Measurements from ENCODE around the gene MPPED1. TPM values are rescaled to one million over a fixed set of nuclear protein-coding genes. Genes with fewer than 3 reads are reported as not detected.

MPPED1 gene
- total and polyA plus RNA-seq, 2 of the 13 experiments (the other 11 are each of a cell fraction or from before 2014, with no cell fraction given): 0.77 TPM; not detected in 1

DNA sequence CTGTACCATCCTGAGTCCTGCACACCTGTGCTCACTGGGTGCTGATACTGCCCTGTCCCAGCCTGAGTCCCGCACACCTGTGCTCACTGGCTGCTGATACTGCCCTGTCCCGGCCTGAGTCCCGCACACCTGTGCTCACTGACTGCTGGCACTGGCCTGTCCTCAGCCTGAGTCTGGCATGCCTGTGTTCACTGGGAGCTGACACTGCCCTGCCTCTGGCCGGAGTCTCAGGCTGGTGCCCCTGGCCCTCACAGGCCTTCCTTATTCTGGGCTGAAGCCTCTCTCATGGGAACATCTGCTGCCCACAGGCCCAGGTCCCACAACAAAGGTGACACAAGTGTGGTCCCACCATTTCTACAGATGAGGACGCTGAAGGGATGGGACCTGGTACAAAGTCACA is 115.1 kb downstream of the MPPED1 start (continued):
- TF ChIP-seq ADNP (CRISPR knock-in tag; IDR thresholded peaks at IDR 0.05) (no peak), PRDM4 (CRISPR knock-in tag; IDR thresholded peaks at IDR 0.05; ENCODE audit: borderline replicate concordance) (no peak)

- Histone ChIP-seq H3K4me3 (replicated peaks in 1 of 3; ENCODE audit: insufficient read depth in 1 of 3, low read depth in 2 of 3, low read length in 3 of 3) (no peak overlapping the region), H3K79me2 (ENCODE audit: insufficient read depth, low read length) (no peaks in the 10 kb centered on the region), H4K20me1 (ENCODE audit: insufficient read depth, low read length) (no peaks in the 10 kb centered on the region), H3K27me3 (ENCODE audit: control insufficient read depth in 1 of 2, insufficient read depth in 2 of 2, low read length in 2 of 2) (peaks cover 1 to 35% of the 10 kb centered on the region in 2 experiments; a peak in 2 of 5 replicates), H3K9me3 (ENCODE audit: low read length) (no peaks in the 10 kb centered on the region), H3K4me2 (ENCODE audit: low read depth, low read length) (no peak overlapping the region), H3K27ac (ENCODE audit: extremely low read length, insufficient read depth, low read length) (no peak overlapping the region), H3K9ac (ENCODE audit: insufficient read depth, low read depth, low read length) (no peak overlapping the region), H2AFZ (ENCODE audit: low read length) (no peak overlapping the region), H3K36me3 (replicated peaks in 1 of 2; ENCODE audit: control insufficient read depth in 1 of 2, insufficient read depth in 2 of 2, low read length in 2 of 2) (no peaks in the 10 kb centered on the region), H3K4me1 (ENCODE audit: insufficient read depth, low read length) (no peaks in the 10 kb centered on the region)
- intact Hi-C loops (cut with micrococcal nuclease; ENCODE audit: unreplicated experiment) (no loop called here), in situ Hi-C loops (cut with HindIII; ENCODE audit: extremely low pct_ligation_motif_present, low pct_unique_long_range_greater_than_20kb) (no loop called here)
- no TSS peak for BruUV-seq (replicated peaks)
- ChIA-PET POLR2A (no interaction called here), CTCF (ENCODE audit: low intra/inter-chr PET ratio, low total read pairs) (no interaction called here)
- ATAC-seq (no peak), FAIRE-seq (no peak), DNase-seq (ENCODE audit: low spot score) (no peak)
- 24% methylated on average over 10 of the region's 12 CpGs for WGBS (ENCODE audit: low lambda C conversion rate)
- no peak for TF ChIP-seq CEBPZ (IDR thresholded peaks at IDR 0.05; ENCODE audit: low read length)
- TF ChIP-seq ZNF296 (CRISPR knock-in tag; conservative IDR thresholded peaks at IDR 0.05): no peak
- no peak for TF ChIP-seq RFXAP (CRISPR knock-in tag; IDR thresholded peaks at IDR 0.05; ENCODE audit: borderline replicate concordance)
- no peak for TF ChIP-seq SMAD9 (CRISPR knock-in tag; IDR thresholded peaks at IDR 0.05)
- no peak for TF ChIP-seq NFRKB (IDR thresholded peaks at IDR 0.05)
- no peak for TF ChIP-seq HNF4A (CRISPR knock-in tag; IDR thresholded peaks at IDR 0.05)
- TF ChIP-seq CBFB (CRISPR knock-in tag; IDR thresholded peaks at IDR 0.05): no peak
These were observed 117.0 kb downstream of the MPPED1 start for GRCh38 chr22:43528601-43529360.
